Inflammatory macrophage (primary cell): Measurements from ENCODE around the gene LAMA3.

Experiments
- DNase-seq, 2 donors: peaks; one replicate each; pipeline ENCODE4 v3.0.0-alpha.2; 2020 to 2022

The LAMA3 gene

DNA sequence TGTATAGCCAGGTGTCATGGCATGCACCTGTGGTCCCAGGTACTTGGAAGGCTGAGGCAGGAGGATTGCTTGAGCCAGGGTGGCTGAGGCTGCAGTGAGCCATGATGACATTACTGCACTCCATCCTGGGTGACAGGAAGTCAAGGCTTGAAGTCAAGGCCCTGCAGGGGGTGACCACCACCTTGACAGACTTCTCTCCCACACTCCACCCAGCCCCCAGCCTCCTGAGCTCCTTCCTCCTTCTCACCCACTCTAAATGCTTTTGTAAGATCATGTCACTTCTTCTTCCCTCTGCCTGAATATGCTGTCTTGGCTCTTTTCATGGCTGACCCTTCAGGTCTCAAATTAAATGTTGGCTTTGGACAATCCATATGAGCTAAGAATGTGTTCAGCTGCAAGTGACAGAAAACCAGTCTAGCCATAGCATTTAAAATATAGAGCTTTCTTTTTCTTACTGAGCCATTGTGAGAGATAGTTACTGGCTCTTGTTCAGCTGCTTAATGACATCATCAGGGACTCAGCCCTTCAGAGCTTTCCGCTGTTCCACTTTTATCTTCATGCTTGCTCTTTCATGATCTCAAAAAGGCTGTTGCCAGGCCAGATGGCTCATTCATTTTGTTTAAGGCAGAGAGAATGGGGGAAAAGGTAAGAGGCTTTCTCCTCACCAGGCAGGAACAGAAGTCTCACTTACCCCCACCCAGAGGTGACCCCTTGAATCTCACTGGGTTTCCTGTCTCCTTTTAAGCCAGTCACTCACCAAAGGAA, 288.6 kb downstream of the LAMA3 start:
- DNase-seq = peak; percentile 82 to 93

GRCh38 chr18:23981369-23981980, 292.2 kb downstream of the LAMA3 start:
- no peak for DNase-seq

- no peak for DNase-seq
Measured at GRCh38 chr18:23982155-23983079, 293.2 kb downstream of the LAMA3 start.

DNA sequence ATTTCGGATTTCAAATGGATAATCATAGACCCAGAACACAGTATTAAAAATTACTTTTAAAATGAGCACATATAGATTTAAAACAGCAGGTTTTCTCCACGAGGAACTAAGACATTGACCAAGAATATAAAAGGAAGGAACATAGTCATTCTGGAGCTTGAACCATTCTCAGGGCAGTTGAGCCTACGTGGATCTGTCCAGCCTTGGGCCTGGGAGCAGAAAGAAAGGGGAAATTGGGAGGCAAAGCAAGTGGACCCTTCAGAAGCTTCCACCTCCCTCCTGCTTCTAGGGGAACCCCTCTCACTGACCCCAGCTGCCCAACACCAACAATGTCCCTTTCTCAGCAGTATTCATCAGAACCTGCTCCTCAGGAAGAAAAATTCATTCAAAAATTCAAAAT, 293.9 kb downstream of the LAMA3 start:
- DNase-seq = peak; percentile 25 to 50

DNA sequence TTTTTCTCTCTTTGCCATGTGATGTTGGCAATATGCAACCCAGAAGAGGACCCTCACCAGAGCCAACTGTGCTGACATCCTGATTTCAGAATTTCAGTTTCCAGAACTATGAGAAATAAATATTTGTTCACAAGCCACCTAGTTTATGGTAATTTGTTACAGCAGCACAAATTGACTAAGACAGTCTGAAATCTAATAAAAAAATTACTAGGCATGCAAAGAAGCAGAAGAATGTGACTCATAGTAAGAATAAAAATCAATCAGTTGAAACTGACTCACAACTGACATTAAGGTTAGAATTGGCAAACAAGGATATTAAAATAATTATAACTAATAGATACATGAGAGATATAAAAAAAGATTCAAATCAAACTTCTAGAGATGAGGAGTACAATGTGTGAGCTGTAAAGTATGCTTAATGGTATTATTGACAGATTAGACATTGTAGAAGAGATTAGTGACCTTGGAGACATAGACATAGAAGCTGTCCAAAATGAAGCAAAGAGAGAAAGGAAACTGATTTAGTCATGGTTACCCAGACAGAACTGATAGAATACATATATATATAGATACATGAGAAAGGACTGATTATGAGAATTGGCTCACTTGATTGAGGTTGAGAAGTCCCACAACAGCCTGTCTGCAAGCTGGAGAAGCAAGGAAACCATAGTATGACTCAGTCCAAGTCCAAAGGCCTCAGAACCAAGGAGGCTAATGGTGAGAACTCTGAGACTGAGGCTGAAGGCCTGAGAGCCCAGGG, 297.5 kb downstream of the LAMA3 start:
- no peak for DNase-seq

GRCh38 chr18:23990474-23991410, 301.5 kb downstream of the LAMA3 start:
- no peak for DNase-seq

GRCh38 chr18:23992089-23992940, 303.1 kb downstream of the LAMA3 start:
- no peak for DNase-seq

DNA sequence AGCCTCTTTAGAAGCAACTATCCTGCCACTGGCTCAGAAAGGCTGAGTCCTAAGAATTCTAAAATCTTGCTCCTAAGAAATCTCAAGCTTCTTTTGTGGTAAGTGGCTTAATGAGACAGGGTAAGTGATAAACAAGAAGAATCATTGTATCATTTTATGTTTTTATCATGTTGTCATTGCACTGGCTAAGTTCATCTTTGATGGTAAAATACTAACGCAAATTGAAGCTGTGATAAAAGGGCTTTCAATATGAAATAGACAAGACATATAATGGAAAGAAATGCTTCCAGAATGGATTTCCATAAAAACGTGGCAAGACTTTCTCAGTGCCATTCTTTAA, 303.7 kb downstream of the LAMA3 start:
- no peak for DNase-seq

DNA sequence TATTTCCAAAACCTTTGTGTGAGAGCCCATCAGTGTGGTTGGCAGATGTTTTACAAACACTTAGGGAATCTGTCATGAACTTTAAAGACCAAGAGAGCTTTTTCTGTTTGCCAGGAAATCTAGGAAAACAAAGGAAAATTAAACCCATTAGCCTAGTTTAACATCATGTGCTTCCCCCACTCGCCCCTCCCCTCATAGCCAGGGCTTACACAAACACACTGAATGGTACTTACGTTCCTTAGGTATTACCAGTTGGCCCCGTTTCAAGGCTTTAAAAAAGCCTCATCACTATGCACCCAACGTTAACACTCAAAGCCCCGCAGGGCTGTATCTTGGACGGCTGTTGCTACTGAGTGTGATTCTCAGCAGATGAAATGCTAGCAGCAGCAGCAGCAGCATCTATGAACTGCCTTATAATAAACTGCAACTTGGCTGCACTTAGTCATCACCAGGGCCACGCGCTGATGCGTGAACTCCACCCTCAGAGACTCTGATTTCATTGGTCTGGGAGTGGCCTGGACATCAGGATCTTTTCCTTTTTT, 305.2 kb downstream of the LAMA3 start:
- no peak for DNase-seq

- DNase-seq = no peak
Measured at GRCh38 chr18:23995180-23995579, 305.9 kb downstream of the LAMA3 start.

- DNase-seq = no peak
Measured at GRCh38 chr18:23998018-23998417, 308.8 kb downstream of the LAMA3 start.

- DNase-seq = no peak
Measured at GRCh38 chr18:23998820-23999219, 309.6 kb downstream of the LAMA3 start.

DNA sequence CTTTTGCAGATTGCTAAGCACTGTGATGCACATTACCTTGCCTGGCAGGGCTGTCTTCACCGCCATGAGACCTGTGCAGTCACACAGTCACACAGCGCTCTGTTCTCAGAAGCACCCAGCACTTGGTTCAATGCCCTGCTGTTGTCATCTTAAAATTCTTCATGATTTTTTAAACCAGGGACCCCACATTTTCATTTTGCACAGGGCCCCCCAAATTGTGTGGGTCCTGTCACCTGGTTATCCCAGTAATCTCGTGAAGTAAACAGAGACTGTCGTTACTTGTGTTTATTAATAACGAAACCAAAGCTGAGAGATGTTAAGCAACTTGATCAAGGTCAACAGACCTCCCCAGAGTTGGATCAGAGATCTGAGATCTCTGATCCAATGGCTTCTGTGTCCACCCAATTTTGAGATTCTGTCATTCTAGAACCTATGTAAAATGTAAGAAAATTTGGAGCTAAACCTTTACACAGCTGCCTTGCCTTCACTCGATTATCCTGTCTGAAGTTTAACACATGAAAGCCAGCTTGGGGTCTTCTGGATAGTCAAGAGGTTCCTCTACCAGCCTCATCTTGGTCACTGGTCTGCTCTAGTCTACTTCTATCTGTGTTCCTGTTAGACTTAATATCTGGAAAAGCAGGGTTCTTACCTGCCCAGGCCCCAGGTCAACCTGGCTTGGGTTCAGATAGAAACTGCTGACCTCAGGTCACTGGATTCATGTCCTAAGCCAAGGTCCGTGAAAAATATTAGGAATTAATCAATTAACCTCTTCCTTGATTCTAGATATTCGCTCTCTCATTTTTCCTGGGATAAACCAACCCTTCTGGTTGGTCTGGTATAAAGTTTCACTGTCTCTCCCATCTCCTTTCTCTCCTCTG, 311.6 kb downstream of the LAMA3 start:
- no peak for DNase-seq

DNA sequence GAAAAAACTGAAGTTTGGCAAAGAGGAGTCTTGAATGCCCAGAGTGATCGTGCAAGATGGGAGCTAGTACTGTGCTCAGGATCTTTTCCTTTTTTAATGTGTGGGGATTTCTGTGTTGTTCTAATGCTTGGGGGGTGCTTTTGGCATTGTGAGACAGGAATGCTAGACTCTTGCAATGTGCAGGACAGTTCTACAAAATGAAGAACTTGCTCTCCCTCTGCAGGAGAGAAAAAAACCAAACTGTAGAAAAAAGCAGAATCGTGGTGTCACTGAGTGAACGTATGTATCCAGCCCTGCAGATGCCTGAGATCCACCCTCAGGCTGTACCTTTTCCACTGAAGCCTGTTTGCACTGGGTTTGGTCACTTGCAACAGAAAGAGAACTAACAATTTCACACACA, 313.2 kb downstream of the LAMA3 start:
- peak in 1 of 2 donors; percentile 17 for DNase-seq

- no peak for DNase-seq
Measured at GRCh38 chr18:24003288-24003687, 314.0 kb downstream of the LAMA3 start.

- peak in 1 of 2 donors; percentile 22 for DNase-seq
Measured at GRCh38 chr18:24003903-24004640, 314.8 kb downstream of the LAMA3 start.
